ENCODE results near the gene PAF1.

Gene PAF1

DNA sequence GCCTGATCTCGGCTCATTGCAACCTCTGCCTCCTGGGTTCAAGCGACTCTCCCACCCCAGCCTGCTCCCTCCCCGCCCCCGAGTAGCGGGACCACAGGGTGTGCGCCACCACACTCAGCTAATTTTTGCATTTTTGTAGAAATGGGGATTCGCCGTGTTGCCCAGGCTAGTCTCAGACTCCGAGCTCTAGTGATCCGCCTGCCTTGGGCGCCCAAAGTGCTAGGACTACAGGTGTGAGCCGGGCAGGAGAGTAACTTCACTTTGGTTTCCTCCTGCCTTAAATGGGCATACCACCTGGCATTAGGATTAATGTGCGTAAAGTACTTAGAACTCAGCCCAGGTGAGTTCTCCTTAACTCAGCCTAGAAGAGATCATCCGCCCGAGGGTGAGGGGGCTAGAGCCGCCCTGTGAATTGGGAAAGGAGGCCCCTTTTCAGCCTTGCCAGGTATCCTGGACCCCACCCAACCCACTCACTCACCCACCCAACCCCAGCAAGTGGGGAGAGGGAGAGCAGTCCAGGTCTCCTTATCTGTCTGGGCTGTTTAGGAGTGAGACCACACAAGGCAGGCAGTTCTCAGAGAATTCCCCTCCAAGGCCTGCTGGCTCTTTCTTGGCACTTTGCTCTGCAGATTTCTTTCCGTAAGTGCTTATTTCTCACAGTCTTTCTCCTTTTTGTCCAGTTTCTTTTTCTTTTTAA, 14.5 kb upstream of the PAF1 start:
- no peak for DNase-seq

DNA sequence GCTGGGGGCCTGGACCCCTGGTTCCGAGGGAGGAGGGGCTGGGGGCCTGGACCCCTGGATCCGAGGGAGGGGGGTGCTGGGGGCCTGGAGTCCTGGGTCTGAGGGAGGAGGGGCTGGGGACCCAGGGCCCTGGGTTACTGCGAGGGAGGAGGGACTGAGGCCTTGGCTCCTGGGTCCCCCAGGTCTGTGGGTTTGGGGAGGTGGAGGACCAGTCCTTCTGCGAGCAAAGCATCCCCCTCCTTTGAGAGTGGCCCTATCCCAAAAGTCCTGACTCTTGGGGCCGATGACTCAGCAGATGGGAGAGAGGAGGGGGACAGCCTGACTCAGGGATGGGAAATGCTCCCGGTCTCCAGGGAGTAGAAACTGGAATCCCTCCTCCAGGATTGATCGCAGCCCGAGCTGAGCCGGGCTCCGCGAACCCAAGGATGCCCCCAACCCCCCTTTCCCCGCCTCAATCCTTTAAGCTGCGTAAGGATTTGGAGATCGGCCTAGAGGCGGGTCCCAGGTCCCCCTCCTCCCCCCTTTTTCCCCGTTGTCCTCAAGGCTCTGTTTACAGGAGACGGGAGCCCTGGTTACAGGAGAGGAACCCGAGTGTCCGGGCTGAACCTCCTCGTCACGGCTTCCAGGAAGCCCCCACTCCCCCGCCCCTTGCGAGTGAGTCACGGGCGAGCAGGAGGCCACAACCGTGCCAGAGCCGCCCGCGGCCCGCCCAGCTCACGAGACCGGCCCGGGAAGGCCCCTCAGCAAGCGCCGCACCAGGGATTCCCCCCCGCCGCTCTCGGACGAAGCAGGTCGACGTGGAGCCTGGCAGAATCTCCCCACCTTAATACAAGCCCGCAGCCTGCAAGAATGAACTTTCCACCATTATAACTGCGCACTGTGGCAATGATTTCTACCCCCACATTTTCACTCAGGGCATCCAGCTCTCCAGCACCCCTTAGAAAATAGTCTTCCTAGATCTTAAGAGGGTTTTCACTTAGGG, 12.7 kb upstream of the PAF1 start:
- peak; percentile 98 for DNase-seq

- DNase-seq = peak; percentile 95
Measured at GRCh38 chr19:39402346-39403300, 11.7 kb upstream of the PAF1 start.

GRCh38 chr19:39401549-39402345, 10.8 kb upstream of the PAF1 start:
- peak; percentile 62 for DNase-seq

GRCh38 chr19:39401070-39401548, 10.2 kb upstream of the PAF1 start:
- no peak for DNase-seq

- no peak for DNase-seq
Measured at GRCh38 chr19:39400061-39400460, 9.2 kb upstream of the PAF1 start.

- no peak for DNase-seq
Measured at GRCh38 chr19:39399668-39400050, 8.8 kb upstream of the PAF1 start.

DNA sequence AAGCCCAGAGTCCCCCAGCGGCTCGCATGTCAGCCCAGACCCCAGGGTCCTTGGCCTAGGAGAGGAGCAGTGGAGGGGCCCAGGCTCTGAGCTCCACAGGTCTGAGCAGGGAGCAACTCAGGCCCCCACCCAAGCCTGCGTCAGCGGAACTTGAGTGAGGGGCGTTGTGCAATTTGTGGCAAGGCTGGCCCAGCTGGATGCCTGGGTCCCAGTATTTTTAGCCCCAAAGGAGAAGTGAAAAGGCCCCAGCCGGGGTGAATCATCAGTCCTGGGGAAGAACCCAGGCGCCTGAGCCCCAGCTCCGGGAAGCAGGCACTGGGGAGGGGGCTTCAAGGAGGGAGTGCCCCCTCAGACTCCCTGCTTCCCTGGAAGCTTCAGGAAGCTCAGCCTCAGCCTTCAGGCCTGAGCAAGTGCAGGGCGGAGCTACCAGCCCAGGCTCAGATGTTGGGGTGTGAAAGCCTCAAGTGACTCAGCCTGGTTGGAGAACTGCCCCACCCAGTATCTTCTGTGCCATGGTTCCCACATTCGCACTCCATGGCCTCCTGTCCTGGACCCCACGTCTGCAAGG, 7.5 kb upstream of the PAF1 start:
- peak; percentile 99 for DNase-seq

DNA sequence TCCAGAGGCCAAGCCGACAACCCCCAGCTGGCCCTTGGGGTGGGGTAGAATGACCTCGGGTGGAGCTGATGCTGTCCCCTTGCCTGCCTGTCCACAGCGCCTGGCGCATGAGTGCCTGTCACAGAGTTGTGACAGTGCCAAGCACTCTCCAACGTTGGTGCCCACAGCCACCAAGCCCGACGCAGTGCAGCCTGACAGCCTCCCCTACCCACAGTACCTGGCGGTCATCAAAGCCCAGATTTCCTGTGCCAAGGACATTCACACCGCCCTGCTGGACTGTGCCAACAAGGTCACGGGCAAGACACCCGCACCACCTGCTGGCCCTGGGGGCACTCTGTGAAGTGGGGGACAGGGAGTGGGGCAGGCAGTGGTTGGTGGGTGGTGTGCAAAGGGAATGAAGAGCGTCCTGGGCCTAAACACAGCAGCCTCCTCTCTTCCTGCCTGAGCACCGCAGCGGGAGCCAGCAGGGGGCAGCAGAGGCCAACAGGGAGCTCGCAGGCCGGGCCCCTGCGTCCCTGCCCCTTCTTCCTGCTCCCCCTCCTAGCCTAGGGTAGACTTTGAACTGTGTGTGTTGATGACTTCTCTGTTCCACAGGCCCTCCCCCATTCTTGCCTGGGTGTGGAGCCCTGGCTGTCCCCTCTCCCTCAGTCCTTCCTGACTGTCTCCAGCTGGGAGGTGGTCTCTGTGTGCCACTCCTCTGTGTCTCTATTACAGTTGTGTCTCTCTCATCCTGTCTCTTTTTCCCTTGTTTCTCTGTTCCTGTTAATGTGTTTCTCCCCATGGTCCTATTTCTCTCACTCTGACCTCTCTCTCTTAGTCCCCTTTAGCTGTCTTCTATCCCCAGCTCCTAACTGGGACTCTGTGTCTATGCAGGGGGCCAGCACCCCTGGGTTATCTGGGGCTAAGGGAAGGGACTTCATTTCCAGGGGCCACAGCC, 6.7 kb upstream of the PAF1 start:
- DNase-seq = peak; percentile 94

GRCh38 chr19:39390451-39390750, 505 bp downstream of the PAF1 start:
- no peak for DNase-seq

- DNase-seq = no peak
Measured at GRCh38 chr19:39389631-39390414, 1.1 kb downstream of the PAF1 start.

- DNase-seq = no peak
Measured at GRCh38 chr19:39388657-39389056, 2.2 kb downstream of the PAF1 start.

DNA sequence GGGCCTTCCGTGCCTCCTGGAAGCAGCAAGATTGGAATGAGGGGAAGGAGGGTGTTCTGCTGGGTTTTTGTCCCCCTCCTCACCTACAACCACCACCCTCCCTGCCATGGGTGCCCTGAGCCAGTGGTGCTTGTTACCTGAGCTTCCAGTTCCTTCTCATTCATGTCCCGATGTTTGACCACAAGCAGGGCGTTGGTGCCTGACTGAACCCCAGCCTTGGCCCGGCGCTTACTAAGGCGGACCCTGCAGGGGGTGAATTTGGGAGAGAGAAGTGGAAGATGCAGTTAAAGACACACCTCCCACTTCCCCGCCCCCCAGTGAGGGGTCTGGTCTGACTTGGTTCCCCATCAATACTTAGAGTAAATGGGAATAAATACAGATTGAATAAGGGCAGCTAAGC, 4.3 kb downstream of the PAF1 start:
- DNase-seq = no peak

DNA sequence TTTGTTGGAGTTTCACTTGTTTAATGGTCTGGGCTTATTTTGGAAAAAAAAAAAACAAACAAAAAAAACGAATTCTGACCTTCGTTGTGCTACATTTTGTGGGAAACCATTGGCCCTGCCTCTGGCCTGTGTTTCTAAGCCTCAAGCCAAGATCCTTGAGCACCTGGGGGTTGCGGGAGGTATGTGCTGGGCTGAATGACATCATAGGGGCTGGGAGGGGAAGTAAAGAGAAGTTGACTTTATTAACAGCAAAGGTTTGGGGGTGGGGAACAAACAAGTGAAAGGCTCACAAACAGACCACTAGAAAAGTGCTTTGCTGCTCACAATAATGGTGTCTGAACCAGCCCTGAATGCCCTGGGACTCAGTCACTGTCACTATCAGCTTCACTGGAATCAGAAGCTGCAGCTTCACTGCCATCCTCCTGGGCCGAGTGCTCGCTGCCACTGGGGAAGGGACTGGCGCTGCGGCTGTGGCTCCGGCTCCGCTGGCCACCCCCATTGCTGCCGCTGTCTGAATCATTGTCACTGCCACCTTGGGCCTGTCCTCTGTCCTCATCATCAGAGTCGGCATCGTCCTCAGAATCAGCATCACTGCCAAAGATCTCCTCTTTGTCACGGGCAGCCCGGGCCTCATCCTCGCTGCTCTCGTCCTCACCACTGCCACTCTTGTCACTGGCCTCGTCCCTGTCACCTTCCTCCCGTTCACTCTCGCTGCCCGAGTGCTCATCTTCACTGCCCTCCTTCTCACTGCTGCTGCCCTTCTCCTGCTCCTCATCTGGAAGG, 5.1 kb downstream of the PAF1 start:
- no peak for DNase-seq

DNA sequence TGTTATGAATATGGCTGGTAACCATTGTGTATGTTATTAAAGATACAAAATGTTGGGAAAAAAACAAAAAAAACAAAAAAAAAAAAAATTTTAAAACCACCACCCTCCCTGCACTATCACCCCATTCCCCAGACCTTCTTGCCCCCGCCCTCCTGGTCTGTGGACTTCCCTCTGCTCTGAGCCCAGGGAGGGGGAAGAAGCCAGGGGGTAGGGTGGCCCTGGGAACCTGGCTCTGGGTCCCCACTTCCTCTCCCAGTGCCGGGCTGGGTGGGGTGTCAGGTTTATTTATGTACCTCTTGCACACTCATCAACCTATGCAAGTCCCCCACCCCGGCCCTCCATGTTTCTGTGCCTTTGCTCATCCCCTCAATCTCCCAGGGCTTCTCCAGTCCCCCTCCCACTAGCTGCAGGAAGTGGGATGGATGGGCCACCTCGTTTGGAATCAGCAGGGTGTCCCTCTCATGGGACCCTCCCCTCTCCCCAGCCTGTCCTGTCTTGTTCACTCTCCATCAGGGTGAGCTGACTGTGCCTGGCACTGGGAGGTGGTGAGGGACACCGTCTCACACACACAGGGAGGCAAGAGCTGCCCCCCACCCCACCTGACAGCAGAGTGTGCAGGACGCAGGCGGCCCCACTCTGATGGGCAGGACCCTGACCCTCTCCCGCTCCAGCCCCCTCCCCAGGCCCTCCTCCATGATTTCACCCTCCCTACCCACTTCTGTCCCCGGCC, 5.9 kb downstream of the PAF1 start:
- no peak for DNase-seq

DNA sequence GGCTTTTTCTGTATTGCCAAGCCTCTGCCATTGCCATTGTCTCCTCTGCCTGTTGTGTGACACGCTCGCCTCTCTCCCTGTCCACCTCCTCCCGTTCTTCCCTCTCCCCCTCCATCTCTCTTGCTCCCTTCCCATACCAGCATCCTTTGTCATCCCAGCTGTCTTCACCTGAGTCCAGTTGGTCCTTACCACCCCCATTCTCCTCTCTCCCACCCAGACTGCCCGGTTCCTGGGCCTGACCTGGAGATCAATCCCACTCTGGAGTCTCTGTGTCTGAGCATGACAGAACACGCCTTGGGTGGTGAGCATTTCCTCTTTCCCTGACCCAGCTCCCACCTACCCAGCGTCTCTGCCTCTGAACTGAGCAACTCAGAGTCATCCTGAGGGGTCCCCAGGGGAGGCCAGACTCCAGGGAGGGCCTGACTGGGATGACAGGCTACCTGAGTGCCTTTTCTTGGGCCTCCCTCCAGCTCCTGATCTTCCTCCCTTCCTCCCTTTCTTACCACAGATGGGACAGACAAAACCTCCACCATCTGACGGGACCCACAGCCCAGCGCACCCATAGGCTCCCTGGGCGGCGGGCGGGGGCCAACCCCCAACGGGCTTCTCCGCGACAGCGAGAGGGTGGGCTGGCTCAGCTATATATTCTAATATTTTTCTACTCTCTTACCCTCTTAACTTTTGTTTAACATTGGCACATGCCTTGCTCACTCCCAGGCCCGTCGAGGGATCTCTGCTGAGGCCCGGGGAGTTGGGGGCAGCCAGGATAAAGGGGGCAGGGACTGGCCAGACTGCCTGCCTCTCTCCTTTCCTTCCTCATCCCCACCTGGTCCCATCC, 7.7 kb downstream of the PAF1 start:
- DNase-seq = no peak

DNA sequence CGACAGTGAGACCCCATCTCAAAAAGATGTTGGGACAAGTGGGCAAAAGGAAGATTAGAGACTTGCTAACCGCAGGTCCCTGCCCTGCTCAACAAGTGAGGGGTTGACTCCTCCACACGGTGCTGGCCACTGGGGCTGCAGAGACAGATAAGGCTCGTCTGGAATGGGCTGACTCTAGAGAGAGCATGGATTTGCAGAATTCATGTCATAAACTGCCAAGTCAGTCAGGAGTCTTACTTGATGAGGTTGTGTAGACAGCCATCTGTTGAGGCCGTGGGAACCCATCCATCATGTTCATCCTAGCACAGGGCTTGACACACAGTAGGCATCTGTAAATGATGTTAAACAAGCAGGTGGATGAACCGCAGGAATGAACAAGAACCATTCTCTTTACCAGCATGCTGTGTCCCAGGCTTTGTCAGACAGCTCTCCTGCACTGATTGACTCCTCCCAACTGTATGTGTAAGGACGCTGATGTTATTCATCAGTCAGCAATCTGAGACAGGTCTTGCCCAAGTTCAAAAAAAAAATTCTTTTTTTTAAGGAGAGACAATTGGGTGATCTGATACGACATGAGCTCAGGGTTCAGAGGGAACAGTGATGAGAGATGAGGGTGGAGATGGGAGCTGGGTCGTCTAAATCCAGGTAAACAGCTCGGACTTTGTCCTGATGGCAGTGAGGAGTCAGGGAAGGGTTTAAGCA, 8.8 kb downstream of the PAF1 start:
- DNase-seq = no peak

Measured in MV-4-11 (cell line).